GM12892 (cell line): ENCODE data around the gene TSPAN5.

Experiments
- POLR2A ChIP-seq: IDR thresholded peaks from 2 replicates; pipeline ENCODE4 v1.6.1; 2011; ENCODE audit warnings: low read depth, low read length, control low read depth
- POLR2AphosphoS5 ChIP-seq: IDR thresholded peaks from 2 replicates; pipeline ENCODE4 v1.6.1; 2011; ENCODE audit warnings: low read depth, low read length, control low read depth
- TAF1 ChIP-seq: IDR thresholded peaks from 2 replicates; pipeline ENCODE4 v1.6.1; 2011; ENCODE audit warnings: low read depth, mild to moderate bottlenecking, control low read depth, low read length, borderline replicate concordance

- TF ChIP-seq POLR2AphosphoS5, result no peak
- TF ChIP-seq POLR2A, result no peak
- no peak for TF ChIP-seq TAF1
These were observed 165.1 kb downstream of the TSPAN5 start for GRCh38 chr4:98493296-98493695.
